HepG2 (cell line): ENCODE data around the gene P2RX6. TPM values are rescaled to one million over a fixed set of nuclear protein-coding genes. Genes with fewer than 3 reads are reported as not detected.

Source experiments
- AKAP8 ChIP-seq: sonication (generic); formaldehyde crosslinking; IDR thresholded peaks from 2 replicates; pipeline ENCODE4 v1.5.1; 2020; ENCODE audit warnings: mild to moderate bottlenecking, missing genetic modification reagents
- DNMT1 ChIP-seq: sonication (generic); formaldehyde crosslinking; IDR thresholded peaks from 2 replicates; pipeline ENCODE4 v1.5.1; 2020; ENCODE audit warnings: mild to moderate bottlenecking, missing genetic modification reagents
- FOXK2 ChIP-seq: fragments of 450-650 bp; IDR thresholded peaks from 2 replicates; pipeline ENCODE4 v1.6.1; 2016
- JDP2 ChIP-seq: sonication (generic); formaldehyde crosslinking; IDR thresholded peaks from 2 replicates; pipeline ENCODE4 v1.8.1; 2022; ENCODE audit warnings: missing genetic modification reagents, borderline replicate concordance
- MIER2 ChIP-seq: IDR thresholded peaks from 2 replicates; pipeline ENCODE4 v1.6.1; 2016; ENCODE audit warnings: missing biosample characterization, missing genetic modification reagents
- MYC ChIP-seq: sonication (generic); formaldehyde crosslinking; IDR thresholded peaks from 2 replicates; pipeline ENCODE4 v1.9.0; 2021; ENCODE audit warnings: missing genetic modification reagents, borderline replicate concordance
- NFATC3 ChIP-seq: sonication (generic); formaldehyde crosslinking; IDR thresholded peaks from 2 replicates; pipeline ENCODE4 v1.5.1; 2020; ENCODE audit warnings: mild to moderate bottlenecking, missing genetic modification reagents
- NR2C2 ChIP-seq: sonication (generic); formaldehyde crosslinking; IDR thresholded peaks from 2 replicates; pipeline ENCODE4 v1.4.0; 2020; ENCODE audit warnings: missing genetic modification reagents, mild to moderate bottlenecking, moderate library complexity, borderline replicate concordance
- PHB2 ChIP-seq: fragments of 450-650 bp; IDR thresholded peaks from 2 replicates; pipeline ENCODE4 v1.6.1; 2018; ENCODE audit not compliant: partially characterized antibody
- RELA ChIP-seq: sonication (generic); formaldehyde crosslinking; IDR thresholded peaks from 2 replicates; pipeline ENCODE4 v1.4.0; 2020; ENCODE audit warnings: missing genetic modification reagents
- RFXAP ChIP-seq: sonication (generic); formaldehyde crosslinking; IDR thresholded peaks from 2 replicates; pipeline ENCODE4 v1.4.0; 2020; ENCODE audit warnings: missing genetic modification reagents, borderline replicate concordance
- RXRB ChIP-seq: IDR thresholded peaks from 2 replicates; pipeline ENCODE4 v1.6.1; 2016; ENCODE audit warnings: borderline replicate concordance, missing genetic modification reagents, missing compliant biosample characterization
- ZFP82 ChIP-seq: sonication (generic); formaldehyde crosslinking; IDR thresholded peaks from 2 replicates; pipeline ENCODE4 v1.5.1; 2020; ENCODE audit warnings: mild to moderate bottlenecking, missing genetic modification reagents, borderline replicate concordance
- ZNF335 ChIP-seq: sonication (generic); formaldehyde crosslinking; IDR thresholded peaks from 2 replicates; pipeline ENCODE4 v1.4.0; 2020; ENCODE audit warnings: missing genetic modification reagents
- ZNF577 ChIP-seq: sonication (generic); formaldehyde crosslinking; IDR thresholded peaks from 2 replicates; pipeline ENCODE4 v1.4.0; 2020; ENCODE audit warnings: mild to moderate bottlenecking, low read depth, missing genetic modification reagents, borderline replicate concordance
- ZNF660 ChIP-seq: sonication (generic); formaldehyde crosslinking; IDR thresholded peaks from 2 replicates; pipeline ENCODE4 v1.5.1; 2020; ENCODE audit warnings: mild to moderate bottlenecking, low read depth, missing genetic modification reagents, borderline replicate concordance
- ZNF670 ChIP-seq: sonication (generic); formaldehyde crosslinking; IDR thresholded peaks from 2 replicates; pipeline ENCODE4 v1.8.0; 2022; ENCODE audit warnings: mild to moderate bottlenecking, missing genetic modification reagents, borderline replicate concordance
- polyA plus RNA-seq, 8 experiments: library from polyadenylated mRNA; depleted of rRNA in 3 of 8; stranded (reverse) in 7 of 8; unstranded in 1 of 8; fragments of >200 nt; fragmentation: Illumina TruSeq in 4 of 8; extraction: Trizol in 4 of 8; gene quantifications; 2 replicates each; pipeline versions ENCODE4 v1.2.1 to v1.2.3, GENCODE V29; 2011 to 2016; ENCODE audit warnings: low read depth in 4 of 8, missing spikeins in 1 of 8, mixed read lengths in 1 of 8; ENCODE audit not compliant: insufficient read depth in 1 of 8
- total RNA-seq, 5 experiments: library from RNA; depleted of rRNA; stranded (reverse); fragments of >200 nt; fragmentation: Illumina TruSeq; extraction: Trizol; gene quantifications; 2 replicates each; pipeline ENCODE4 v1.2.3, GENCODE V29; 2016; ENCODE audit warnings: low read depth in 1 of 5
- TF ChIP-seq, protein P1 (sequence below): sonication (generic); formaldehyde crosslinking; IDR thresholded peaks from 2 replicates; pipeline ENCODE4 v1.4.0; 2020; ENCODE audit warnings: missing genetic modification reagents
- TF ChIP-seq, protein P2 (sequence below): sonication (generic); formaldehyde crosslinking; IDR thresholded peaks from 2 replicates; pipeline ENCODE4 v1.8.1; 2023; ENCODE audit warnings: mild to moderate bottlenecking, moderate library complexity, missing genetic modification reagents
- TF ChIP-seq, protein P3 (sequence below): sonication (generic); formaldehyde crosslinking; IDR thresholded peaks from 2 replicates; pipeline ENCODE4 v1.5.0; 2020; ENCODE audit warnings: mild to moderate bottlenecking, missing genetic modification reagents
- TF ChIP-seq, protein P4 (sequence below): conservative IDR thresholded peaks from 2 replicates; pipeline ENCODE4 v1.6.1; 2018; ENCODE audit warnings: missing genetic modification reagents
- TF ChIP-seq, protein P5 (sequence below): sonication (generic); formaldehyde crosslinking; IDR thresholded peaks from 2 replicates; pipeline ENCODE4 v1.4.0; 2020; ENCODE audit warnings: missing genetic modification reagents; ENCODE audit errors: not compliant biosample characterization

The P2RX6 gene
- total and polyA plus RNA-seq, 2 of the 13 experiments (the other 11 are each of a cell fraction or from before 2014, with no cell fraction given) = 0.04 to 0.12 TPM

DNA sequence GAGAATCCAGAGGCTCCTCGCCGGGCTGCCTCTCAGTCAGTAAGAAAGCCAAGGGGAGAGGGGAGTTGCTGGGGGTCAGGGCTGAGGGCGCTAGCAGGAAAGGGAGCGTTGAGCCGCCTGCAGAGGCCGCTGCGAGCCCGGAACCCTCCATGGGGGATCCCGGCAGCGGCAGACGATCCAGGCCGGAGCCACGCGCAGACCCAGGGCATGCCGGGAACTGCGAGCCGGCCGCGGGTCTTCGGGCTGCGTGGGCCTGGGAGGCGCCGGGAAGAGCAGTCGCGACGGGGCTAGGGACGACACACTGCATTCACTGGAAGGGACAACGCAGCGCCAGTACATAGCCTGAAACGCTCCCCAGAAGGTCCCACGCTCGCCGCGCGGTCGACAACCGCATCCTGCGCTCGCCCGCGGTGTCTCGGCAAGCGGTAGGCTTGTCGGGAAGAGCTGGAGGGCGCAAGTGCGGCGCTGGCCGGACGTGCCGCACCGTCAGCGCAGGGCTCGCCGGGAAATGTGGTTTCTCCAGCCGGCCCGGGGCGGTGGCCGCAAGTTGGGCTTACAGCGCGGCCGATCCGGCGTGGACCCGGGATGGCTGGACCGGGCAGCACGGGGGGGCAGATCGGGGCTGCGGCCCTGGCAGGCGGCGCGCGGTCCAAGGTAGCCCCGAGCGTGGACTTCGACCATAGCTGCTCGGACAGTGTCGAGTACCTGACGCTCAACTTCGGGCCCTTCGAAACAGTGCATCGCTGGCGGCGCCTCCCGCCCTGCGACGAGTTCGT is 33.0 kb upstream of the P2RX6 start, which contains the start of gene LZTR1 (continued):
- TF ChIP-seq JDP2 (CRISPR knock-in tag) = no peak
- TF ChIP-seq RXRB (CRISPR knock-in tag) = peak; percentile 64
- TF ChIP-seq, protein P1, sequence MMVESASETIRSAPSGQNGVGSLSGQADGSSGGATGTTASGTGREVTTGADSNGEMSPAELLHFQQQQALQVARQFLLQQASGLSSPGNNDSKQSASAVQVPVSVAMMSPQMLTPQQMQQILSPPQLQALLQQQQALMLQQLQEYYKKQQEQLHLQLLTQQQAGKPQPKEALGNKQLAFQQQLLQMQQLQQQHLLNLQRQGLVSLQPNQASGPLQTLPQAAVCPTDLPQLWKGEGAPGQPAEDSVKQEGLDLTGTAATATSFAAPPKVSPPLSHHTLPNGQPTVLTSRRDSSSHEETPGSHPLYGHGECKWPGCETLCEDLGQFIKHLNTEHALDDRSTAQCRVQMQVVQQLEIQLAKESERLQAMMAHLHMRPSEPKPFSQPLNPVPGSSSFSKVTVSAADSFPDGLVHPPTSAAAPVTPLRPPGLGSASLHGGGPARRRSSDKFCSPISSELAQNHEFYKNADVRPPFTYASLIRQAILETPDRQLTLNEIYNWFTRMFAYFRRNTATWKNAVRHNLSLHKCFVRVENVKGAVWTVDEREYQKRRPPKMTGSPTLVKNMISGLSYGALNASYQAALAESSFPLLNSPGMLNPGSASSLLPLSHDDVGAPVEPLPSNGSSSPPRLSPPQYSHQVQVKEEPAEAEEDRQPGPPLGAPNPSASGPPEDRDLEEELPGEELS (CRISPR knock-in tag) = peak; percentile 71
- TF ChIP-seq, protein P2, sequence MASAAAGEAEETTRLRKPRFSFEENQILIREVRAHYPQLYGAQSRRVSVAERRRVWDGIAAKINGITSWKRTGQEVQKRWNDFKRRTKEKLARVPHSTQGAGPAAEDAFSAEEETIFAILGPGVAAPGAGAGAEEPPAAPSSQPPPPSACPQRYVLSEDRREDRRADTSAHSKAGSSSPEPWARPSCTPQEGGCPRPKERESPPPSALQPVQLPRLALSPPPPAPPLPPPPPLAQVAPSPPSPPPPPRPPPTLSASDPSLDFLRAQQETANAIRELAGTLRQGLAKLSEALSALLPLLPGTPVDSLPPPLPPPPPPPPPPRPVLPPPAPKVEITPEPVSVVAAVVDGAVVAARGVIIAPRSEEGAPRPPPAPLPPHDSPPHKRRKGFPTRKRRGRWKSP = peak; percentile 97; the same call in 1 of the 2 replicates
- TF ChIP-seq, protein P3, sequence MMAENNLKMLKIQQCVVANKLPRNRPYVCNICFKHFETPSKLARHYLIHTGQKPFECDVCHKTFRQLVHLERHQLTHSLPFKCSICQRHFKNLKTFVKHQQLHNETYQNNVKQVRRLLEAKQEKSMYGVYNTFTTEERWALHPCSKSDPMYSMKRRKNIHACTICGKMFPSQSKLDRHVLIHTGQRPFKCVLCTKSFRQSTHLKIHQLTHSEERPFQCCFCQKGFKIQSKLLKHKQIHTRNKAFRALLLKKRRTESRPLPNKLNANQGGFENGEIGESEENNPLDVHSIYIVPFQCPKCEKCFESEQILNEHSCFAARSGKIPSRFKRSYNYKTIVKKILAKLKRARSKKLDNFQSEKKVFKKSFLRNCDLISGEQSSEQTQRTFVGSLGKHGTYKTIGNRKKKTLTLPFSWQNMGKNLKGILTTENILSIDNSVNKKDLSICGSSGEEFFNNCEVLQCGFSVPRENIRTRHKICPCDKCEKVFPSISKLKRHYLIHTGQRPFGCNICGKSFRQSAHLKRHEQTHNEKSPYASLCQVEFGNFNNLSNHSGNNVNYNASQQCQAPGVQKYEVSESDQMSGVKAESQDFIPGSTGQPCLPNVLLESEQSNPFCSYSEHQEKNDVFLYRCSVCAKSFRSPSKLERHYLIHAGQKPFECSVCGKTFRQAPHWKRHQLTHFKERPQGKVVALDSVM (CRISPR knock-in tag) = peak; percentile 64; the same call in 1 of the 2 replicates
- TF ChIP-seq RFXAP (CRISPR knock-in tag) = peak; percentile 55; the same call in 1 of the 2 replicates
- peak; percentile 96 for TF ChIP-seq ZNF670 (CRISPR knock-in tag)
- no peak for TF ChIP-seq ZNF660 (CRISPR knock-in tag)
- peak; percentile 98 for TF ChIP-seq MYC (CRISPR knock-in tag)
- peak; percentile 89; the same call in 1 of the 2 replicates for TF ChIP-seq ZNF335 (CRISPR knock-in tag)
- TF ChIP-seq ZNF577 (CRISPR knock-in tag) = 0 out of 2 replicates have a peak, but pooled peaks have one; percentile 9
- no peak for TF ChIP-seq RELA (CRISPR knock-in tag)
- TF ChIP-seq, protein P4, sequence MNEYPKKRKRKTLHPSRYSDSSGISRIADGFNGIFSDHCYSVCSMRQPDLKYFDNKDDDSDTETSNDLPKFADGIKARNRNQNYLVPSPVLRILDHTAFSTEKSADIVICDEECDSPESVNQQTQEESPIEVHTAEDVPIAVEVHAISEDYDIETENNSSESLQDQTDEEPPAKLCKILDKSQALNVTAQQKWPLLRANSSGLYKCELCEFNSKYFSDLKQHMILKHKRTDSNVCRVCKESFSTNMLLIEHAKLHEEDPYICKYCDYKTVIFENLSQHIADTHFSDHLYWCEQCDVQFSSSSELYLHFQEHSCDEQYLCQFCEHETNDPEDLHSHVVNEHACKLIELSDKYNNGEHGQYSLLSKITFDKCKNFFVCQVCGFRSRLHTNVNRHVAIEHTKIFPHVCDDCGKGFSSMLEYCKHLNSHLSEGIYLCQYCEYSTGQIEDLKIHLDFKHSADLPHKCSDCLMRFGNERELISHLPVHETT (CRISPR knock-in tag) = peak; percentile 88
- TF ChIP-seq NFATC3 (CRISPR knock-in tag) = 0 out of 2 replicates have a peak, but pooled peaks have one; percentile 66
- peak; percentile 83 for TF ChIP-seq NR2C2 (CRISPR knock-in tag)
- peak; percentile 96 for TF ChIP-seq ZFP82 (CRISPR knock-in tag)
- no peak for TF ChIP-seq MIER2 (CRISPR knock-in tag)
- TF ChIP-seq, protein P5, sequence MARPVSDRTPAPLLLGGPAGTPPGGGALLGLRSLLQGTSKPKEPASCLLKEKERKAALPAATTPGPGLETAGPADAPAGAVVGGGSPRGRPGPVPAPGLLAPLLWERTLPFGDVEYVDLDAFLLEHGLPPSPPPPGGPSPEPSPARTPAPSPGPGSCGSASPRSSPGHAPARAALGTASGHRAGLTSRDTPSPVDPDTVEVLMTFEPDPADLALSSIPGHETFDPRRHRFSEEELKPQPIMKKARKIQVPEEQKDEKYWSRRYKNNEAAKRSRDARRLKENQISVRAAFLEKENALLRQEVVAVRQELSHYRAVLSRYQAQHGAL (CRISPR knock-in tag) = peak; percentile 98
- no peak for TF ChIP-seq PHB2
- no peak for TF ChIP-seq DNMT1 (CRISPR knock-in tag)
- no peak for TF ChIP-seq FOXK2
- TF ChIP-seq AKAP8 (CRISPR knock-in tag) = peak; percentile 97
